Transverse colon (tissue), 4 donors: ENCODE results near the gene PLPP7.
"Not testable (repeated sequence)": the region's sequence is repeated elsewhere in the genome, so short reads cannot be mapped to it uniquely, and the experiment has no call there.

ENCODE experiments used
- POLR2A ChIP-seq: fragments of 450-650 bp; IDR thresholded peaks from one replicate; pipeline ENCODE4 v1.6.1; 2016; ENCODE audit warnings: antibody characterized with exemption, mild to moderate bottlenecking, moderate library complexity
- POLR2AphosphoS5 ChIP-seq, 3 donors: sonication (generic); formaldehyde crosslinking; IDR thresholded peaks; one replicate each; pipeline ENCODE4 v1.6.1; 2016; ENCODE audit warnings: antibody characterized with exemption in 3 of 3
- TF ChIP-seq, protein P1 (sequence below), 5 experiments: fragments of 200-600 bp in 3 of 5; fragments of 450-650 bp in 2 of 5; sonication (generic) in 3 of 5; IDR thresholded peaks; 1 replicate in 2 of 5; 2 replicates in 3 of 5; pipeline ENCODE4 v1.5.1; 2016 to 2017; ENCODE audit warnings: antibody characterized with exemption in 5 of 5, inconsistent platforms in 3 of 5, mild to moderate bottlenecking in 2 of 5, moderate library complexity in 1 of 5

GRCh38 chr9:131356479-131356878, 67.0 kb downstream of the PLPP7 start:
- TF ChIP-seq, protein P1, sequence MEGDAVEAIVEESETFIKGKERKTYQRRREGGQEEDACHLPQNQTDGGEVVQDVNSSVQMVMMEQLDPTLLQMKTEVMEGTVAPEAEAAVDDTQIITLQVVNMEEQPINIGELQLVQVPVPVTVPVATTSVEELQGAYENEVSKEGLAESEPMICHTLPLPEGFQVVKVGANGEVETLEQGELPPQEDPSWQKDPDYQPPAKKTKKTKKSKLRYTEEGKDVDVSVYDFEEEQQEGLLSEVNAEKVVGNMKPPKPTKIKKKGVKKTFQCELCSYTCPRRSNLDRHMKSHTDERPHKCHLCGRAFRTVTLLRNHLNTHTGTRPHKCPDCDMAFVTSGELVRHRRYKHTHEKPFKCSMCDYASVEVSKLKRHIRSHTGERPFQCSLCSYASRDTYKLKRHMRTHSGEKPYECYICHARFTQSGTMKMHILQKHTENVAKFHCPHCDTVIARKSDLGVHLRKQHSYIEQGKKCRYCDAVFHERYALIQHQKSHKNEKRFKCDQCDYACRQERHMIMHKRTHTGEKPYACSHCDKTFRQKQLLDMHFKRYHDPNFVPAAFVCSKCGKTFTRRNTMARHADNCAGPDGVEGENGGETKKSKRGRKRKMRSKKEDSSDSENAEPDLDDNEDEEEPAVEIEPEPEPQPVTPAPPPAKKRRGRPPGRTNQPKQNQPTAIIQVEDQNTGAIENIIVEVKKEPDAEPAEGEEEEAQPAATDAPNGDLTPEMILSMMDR (IDR thresholded peaks at IDR 0.05) = not testable (repeated sequence)
- not testable (repeated sequence) for TF ChIP-seq POLR2AphosphoS5 (IDR thresholded peaks at IDR 0.05); POLR2A
